ENCODE results near the gene PORCN.
A peak's percentile ranks its signal among the peaks of the same experiment; 100 is the strongest.

Gene PORCN

DNA sequence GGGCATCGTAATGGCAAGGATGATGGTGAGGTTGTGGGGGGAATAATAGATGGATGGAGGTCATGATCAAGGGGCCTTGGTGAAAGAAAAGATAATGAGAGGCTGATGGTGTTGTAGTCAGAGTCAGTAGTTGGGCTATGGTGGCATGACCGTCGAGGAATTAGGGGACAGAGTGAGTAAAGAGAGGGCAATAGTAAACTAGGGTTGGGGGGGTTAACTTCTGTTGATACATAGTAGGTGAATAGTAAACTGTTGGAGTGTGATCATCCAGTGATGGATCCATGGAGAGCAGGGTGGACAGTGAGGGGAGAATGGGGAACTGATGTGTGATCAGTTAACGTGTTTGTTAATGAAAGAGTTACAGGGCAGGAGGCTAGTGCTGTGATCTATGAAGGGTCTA is 31.9 kb upstream of the PORCN start:
- Histone ChIP-seq H3K27ac (peak overlapping the region; percentile 87 to 92), H3K27me3 (no peaks in the 10 kb centered on the region), H3K36me3 (peaks cover 0 to 32% (median 11%) of the 10 kb centered on the region in 3 donors), H3K9me3 (no peaks in the 10 kb centered on the region), H3K4me1 (peaks cover 0 to 17% (median 4%) of the 10 kb centered on the region in 4 donors), H3K4me3 (peak overlapping the region; percentile 73 to 77)
- DNase-seq, result no peak
- TF ChIP-seq, protein P1, sequence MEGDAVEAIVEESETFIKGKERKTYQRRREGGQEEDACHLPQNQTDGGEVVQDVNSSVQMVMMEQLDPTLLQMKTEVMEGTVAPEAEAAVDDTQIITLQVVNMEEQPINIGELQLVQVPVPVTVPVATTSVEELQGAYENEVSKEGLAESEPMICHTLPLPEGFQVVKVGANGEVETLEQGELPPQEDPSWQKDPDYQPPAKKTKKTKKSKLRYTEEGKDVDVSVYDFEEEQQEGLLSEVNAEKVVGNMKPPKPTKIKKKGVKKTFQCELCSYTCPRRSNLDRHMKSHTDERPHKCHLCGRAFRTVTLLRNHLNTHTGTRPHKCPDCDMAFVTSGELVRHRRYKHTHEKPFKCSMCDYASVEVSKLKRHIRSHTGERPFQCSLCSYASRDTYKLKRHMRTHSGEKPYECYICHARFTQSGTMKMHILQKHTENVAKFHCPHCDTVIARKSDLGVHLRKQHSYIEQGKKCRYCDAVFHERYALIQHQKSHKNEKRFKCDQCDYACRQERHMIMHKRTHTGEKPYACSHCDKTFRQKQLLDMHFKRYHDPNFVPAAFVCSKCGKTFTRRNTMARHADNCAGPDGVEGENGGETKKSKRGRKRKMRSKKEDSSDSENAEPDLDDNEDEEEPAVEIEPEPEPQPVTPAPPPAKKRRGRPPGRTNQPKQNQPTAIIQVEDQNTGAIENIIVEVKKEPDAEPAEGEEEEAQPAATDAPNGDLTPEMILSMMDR (IDR thresholded peaks at IDR 0.05), result no peak
- intact Hi-C loops (cut with DNase I; ENCODE audit: low total_unique reads), result loop anchor here (10.0 kb wide), 1 partner anchor 118 kb away; the partner anchor contains the start of gene WDR13

DNA sequence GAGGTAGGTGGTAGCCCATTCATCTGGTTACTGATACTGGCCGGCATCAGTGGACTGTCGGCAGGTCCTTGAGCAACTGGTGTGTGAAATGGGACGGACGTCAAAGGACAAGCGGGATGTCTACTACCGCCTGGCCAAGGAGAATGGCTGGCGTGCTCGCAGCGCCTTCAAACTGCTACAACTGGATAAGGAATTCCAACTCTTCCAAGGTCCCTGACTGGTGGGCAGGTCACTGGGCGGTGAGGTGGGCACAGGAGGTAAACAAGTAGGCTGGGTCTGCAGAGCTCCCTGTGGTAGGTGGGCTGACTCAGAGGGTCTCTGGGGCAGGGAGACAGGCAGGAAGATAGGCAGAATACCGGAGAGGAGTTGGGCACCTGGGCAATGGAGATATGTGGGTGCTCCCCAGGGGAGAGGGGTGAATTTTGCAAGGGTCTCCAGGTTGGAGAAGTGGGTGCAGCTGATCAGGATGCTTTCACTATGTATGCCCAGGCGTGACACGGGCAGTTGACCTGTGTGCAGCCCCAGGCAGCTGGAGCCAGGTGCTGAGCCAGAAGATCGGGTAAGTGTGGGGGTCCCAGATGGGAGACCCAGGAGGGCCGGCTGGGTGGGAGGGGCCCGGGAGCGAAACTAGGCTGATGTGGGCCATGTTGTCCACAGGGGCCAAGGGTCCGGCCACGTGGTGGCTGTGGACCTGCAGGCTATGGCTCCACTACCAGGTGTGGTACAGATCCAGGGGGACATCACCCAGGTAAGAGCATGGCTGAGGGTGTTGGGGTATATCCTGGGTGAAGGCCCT is 30.6 kb upstream of the PORCN start:
- TF ChIP-seq, protein P1 (IDR thresholded peaks at IDR 0.05), result no peak
- DNase-seq, result no peak
- H3K36me3 ChIP-seq, result peaks cover 0 to 44% (median 21%) of the 10 kb centered on the region in 3 donors
- intact Hi-C loops (cut with DNase I; ENCODE audit: low total_unique reads), result loop anchor here (10.0 kb wide), 1 partner anchor 117 kb away; the partner anchor contains the start of gene WDR13
- H3K27me3 ChIP-seq, result no peaks in the 10 kb centered on the region
- H3K27ac ChIP-seq, result no peak overlapping the region
- H3K9me3 ChIP-seq, result no peaks in the 10 kb centered on the region
- peaks cover 0 to 17% (median 4%) of the 10 kb centered on the region in 4 donors for H3K4me1 ChIP-seq
- no peak overlapping the region for H3K4me3 ChIP-seq

DNA sequence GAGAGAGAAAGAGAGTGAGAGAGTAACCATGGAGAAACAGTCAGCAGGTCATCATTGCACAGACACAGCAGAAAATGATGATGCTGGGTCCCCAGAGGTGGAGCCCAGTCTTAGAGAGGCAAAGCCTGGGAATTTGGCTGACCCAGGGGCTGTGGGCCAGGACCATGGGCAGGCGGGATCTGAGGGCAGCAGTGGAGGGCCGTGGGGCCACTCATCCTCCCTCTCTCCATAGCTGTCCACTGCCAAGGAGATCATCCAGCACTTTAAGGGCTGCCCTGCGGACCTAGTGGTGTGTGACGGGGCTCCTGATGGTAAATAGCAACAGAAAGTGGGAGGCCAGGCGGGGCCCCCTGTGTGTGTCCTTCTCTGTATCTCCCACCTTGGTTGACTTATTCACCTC is 30.0 kb upstream of the PORCN start:
- H3K27me3 ChIP-seq, result no peaks in the 10 kb centered on the region
- no peak for DNase-seq
- intact Hi-C loops (cut with DNase I; ENCODE audit: low total_unique reads), result loop anchor here (10.0 kb wide), 1 partner anchor 116 kb away; the partner anchor contains the start of gene WDR13
- H3K9me3 ChIP-seq, result no peaks in the 10 kb centered on the region
- H3K36me3 ChIP-seq, result peaks cover 0 to 49% (median 21%) of the 10 kb centered on the region in 3 donors
- H3K27ac ChIP-seq, result no peak overlapping the region
- TF ChIP-seq, protein P1 (IDR thresholded peaks at IDR 0.05), result no peak
- H3K4me1 ChIP-seq, result peaks cover 0 to 17% (median 4%) of the 10 kb centered on the region in 4 donors
- H3K4me3 ChIP-seq, result no peak overlapping the region

DNA sequence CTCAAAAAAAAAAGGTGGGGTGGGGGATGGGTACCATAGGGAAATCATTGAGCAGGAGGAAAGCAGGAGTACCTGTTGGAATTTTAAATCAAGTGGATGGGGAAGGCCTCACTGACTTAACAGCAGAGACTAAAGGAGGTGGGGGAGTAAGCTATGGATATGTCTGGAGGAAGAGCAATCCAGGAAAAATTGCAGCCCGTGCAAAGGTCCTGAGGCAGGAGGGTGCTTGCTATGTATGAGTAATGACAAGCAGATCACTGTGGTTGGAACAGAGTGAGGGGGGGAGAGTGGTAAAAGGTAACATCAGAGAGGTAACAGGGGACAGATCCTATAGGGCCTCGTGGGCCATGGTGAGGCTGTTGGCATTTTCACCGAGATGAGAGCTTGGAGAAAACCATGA is 28.6 kb upstream of the PORCN start:
- Histone ChIP-seq H3K9me3 (no peaks in the 10 kb centered on the region), H3K27ac (no peak overlapping the region), H3K4me1 (peaks cover 0 to 12% (median 4%) of the 10 kb centered on the region in 4 donors), H3K4me3 (no peak overlapping the region), H3K36me3 (peaks cover 0 to 62% (median 21%) of the 10 kb centered on the region in 3 donors), H3K27me3 (no peaks in the 10 kb centered on the region)
- DNase-seq, result no peak
- intact Hi-C loops (cut with DNase I; ENCODE audit: low total_unique reads), result no loop called here
- TF ChIP-seq, protein P1 (IDR thresholded peaks at IDR 0.05), result no peak

DNA sequence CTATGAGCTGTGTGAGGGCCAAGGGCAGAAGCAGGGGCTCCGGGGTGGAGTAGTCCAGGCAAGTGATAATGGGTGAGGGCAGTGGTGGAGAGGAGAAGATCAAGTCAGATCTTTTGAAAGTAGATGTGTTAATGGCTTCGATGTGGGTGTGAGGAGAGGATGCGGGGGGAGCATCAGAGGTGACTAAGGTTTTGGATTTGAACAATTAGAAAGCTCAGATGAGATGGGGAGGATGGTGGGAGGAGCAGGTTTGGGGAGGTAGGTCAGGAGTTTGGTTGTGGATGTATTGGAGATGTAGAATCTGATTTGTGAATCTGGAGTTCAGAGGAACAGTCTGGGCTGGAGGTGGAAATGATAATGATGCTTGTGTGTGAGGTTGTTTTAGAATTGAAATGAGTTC is 28.2 kb upstream of the PORCN start:
- Histone ChIP-seq H3K9me3 (no peaks in the 10 kb centered on the region), H3K27me3 (no peaks in the 10 kb centered on the region)
- intact Hi-C loops (cut with DNase I; ENCODE audit: low total_unique reads), result no loop called here

More for the DNA sequence above, 28.2 kb upstream of the PORCN start:
- Histone ChIP-seq H3K4me1 (peaks cover 0 to 8% (median 4%) of the 10 kb centered on the region in 4 donors), H3K27ac (no peak overlapping the region), H3K4me3 (no peak overlapping the region), H3K36me3 (peaks cover 0 to 62% (median 21%) of the 10 kb centered on the region in 3 donors)
- no peak for DNase-seq
- TF ChIP-seq, protein P1 (IDR thresholded peaks at IDR 0.05), result no peak

All from tibial artery (tissue), 4 donors.